ENCODE data around the gene PLA2G4E. TPM values are rescaled to one million over a fixed set of nuclear protein-coding genes. Genes with fewer than 3 reads are reported as not detected.

The PLA2G4E gene
- total RNA-seq, 1 experiment from 2014 or later, result not detected

- DNase-seq (ENCODE audit: low read depth), result peak; percentile 69
- in situ Hi-C loops (cut with HindIII; ENCODE audit: low pct_unique_long_range_greater_than_20kb, low sequenced_read_pairs), result no loop called here
Observed at GRCh38 chr15:41971089-41971894, 49.5 kb downstream of the PLA2G4E start.

GRCh38 chr15:41970456-41970855 is 50.4 kb downstream of the PLA2G4E start:
- DNase-seq (ENCODE audit: low read depth), result no peak
- in situ Hi-C loops (cut with HindIII; ENCODE audit: low pct_unique_long_range_greater_than_20kb, low sequenced_read_pairs), result no loop called here

GRCh38 chr15:41969851-41970431 is 50.9 kb downstream of the PLA2G4E start:
- in situ Hi-C loops (cut with HindIII; ENCODE audit: low pct_unique_long_range_greater_than_20kb, low sequenced_read_pairs), result no loop called here
- peak; percentile 26 for DNase-seq (ENCODE audit: low read depth)

GRCh38 chr15:41968701-41969100 is 52.1 kb downstream of the PLA2G4E start:
- in situ Hi-C loops (cut with HindIII; ENCODE audit: low pct_unique_long_range_greater_than_20kb, low sequenced_read_pairs), result no loop called here
- DNase-seq (ENCODE audit: low read depth), result no peak

- no peak for DNase-seq (ENCODE audit: low read depth)
- in situ Hi-C loops (cut with HindIII; ENCODE audit: low pct_unique_long_range_greater_than_20kb, low sequenced_read_pairs), result no loop called here
Observed at GRCh38 chr15:41967506-41968206, 53.2 kb downstream of the PLA2G4E start.

- in situ Hi-C loops (cut with HindIII; ENCODE audit: low pct_unique_long_range_greater_than_20kb, low sequenced_read_pairs), result no loop called here
- DNase-seq (ENCODE audit: low read depth), result no peak
Observed at GRCh38 chr15:41966920-41967465, 53.8 kb downstream of the PLA2G4E start.

GRCh38 chr15:41966414-41966812 is 54.4 kb downstream of the PLA2G4E start:
- DNase-seq (ENCODE audit: low read depth), result no peak
- in situ Hi-C loops (cut with HindIII; ENCODE audit: low pct_unique_long_range_greater_than_20kb, low sequenced_read_pairs), result no loop called here

DNA sequence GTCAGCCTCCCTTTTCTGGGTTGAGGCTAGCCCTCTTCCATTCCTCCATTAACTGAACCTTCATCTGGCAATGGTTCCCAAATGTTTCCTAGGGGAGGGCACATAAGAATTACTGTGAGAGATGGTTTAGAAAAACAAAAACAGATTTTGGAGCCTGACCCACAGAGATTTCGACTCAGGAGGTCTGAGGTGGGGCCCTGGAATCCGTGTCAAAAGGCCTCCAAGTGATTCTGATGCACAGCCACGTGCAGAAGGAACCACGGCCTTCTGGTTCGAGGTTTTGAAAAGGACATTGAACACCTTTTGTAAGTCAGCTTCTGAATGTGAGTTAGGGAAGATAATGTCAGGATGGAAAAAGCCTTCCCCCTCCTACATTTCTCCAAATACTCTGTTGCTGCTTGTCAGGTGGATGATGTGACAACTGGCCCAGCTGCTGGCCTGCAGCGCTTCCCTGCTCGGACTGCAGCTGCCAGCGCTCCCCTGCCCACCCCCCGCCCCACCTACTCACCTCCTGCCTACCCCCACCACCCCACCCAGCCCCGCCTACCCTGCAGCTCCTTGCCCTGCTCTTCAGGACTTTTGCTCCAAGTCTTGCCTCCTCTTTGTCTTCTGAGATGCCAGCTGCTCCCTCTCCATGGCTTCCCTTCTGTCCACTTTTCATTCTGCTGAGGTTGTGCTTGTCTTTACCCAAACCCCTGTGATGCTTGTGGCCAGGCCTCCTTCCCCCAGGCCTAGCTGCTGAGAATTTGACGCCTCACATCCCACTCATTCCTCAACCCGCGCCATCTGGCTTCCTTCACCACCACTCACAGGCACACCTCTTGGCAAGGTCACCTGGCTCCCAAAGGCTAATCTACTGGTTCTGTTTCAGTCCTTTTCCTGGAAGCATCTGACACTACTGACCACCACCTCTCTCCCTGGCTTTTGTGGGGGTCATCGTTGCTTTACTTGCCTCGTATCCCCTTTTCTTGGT is 55.1 kb downstream of the PLA2G4E start:
- DNase-seq (ENCODE audit: low read depth), result no peak
- in situ Hi-C loops (cut with HindIII; ENCODE audit: low pct_unique_long_range_greater_than_20kb, low sequenced_read_pairs), result no loop called here

GRCh38 chr15:41961595-41962202 is 59.1 kb downstream of the PLA2G4E start:
- in situ Hi-C loops (cut with HindIII; ENCODE audit: low pct_unique_long_range_greater_than_20kb, low sequenced_read_pairs), result no loop called here
- DNase-seq (ENCODE audit: low read depth), result peak; percentile 18

GRCh38 chr15:41961001-41961518 is 59.8 kb downstream of the PLA2G4E start:
- peak; percentile 59 for DNase-seq (ENCODE audit: low read depth)
- in situ Hi-C loops (cut with HindIII; ENCODE audit: low pct_unique_long_range_greater_than_20kb, low sequenced_read_pairs), result no loop called here

GRCh38 chr15:41958002-41958420 is 62.8 kb downstream of the PLA2G4E start:
- no peak for DNase-seq (ENCODE audit: low read depth)
- in situ Hi-C loops (cut with HindIII; ENCODE audit: low pct_unique_long_range_greater_than_20kb, low sequenced_read_pairs), result no loop called here

DNA sequence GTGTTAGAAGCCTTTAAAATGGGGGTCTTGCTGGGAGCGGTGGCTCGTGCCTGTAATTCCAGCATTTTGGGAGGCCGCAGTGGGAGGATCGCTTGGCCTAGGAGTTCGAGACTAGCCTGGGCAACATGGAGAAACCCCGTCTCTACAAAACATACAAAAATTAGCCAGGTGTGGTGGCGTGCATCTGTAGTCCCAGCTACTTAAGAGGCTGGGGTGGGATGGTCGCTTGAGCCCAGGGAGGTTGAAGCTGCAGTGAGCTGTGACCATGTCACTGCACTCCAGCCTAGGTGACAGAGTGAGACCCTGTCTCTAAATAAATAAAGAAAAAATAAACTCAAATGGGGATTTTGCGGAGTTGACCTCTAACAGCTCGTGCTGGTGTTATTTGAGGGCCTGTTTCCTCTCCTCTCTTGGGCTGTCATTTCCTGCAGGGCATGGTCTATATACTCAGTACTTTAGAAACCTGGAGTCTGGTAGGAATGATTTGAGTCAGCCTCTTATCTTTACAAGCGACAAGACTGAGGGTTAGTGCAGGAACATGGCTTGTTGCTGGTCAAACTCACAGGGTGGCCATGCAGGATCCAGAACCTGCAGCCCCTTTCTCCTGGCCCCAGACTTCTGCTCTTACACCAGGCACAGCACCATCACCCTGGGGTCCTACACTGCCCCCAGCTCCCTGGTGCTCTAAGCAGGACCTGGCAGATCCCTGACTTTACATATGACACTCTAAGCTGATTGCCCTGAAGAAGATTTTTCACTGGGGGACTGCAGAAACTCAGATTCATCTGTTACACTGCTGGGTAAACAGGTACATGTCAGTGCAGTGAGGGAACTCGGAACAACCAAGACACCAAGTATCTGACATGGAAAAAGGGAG is 63.6 kb downstream of the PLA2G4E start:
- in situ Hi-C loops (cut with HindIII; ENCODE audit: low pct_unique_long_range_greater_than_20kb, low sequenced_read_pairs), result no loop called here
- DNase-seq (ENCODE audit: low read depth), result no peak

DNA sequence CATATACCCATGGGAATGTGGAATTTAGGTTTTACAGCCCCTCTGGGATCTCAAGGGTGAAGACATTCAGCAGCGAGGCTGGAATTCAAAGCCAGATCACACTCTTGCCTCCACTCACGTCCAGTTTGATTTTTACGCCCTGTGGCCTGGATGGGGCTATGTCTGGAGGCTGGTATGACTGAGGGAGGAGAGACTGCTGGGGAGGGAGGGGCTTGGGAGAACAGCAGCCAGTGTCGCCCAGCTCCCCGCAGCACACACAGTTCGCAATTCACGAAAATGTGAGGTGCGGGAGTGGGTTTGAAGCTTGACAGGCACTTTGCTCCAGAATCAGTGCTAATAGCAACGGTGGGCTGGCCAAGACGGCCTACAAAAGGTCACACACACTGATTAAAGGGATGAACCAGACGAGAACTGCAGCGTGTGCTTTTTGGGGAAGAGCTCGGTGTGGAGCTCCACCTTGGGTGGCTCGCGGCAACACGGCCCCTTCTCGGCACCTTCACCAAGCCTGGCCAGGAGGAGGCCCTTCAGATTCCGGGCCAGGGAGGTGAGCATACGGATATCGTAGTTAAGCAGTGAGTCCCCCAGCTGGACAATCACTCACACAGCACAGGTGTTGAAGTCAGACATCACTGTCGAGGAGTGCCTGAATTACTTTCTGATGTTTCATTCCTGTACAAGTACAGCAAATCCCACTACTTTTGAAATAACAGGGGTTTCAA is 64.9 kb downstream of the PLA2G4E start:
- DNase-seq (ENCODE audit: low read depth), result no peak
- in situ Hi-C loops (cut with HindIII; ENCODE audit: low pct_unique_long_range_greater_than_20kb, low sequenced_read_pairs), result no loop called here

DNA sequence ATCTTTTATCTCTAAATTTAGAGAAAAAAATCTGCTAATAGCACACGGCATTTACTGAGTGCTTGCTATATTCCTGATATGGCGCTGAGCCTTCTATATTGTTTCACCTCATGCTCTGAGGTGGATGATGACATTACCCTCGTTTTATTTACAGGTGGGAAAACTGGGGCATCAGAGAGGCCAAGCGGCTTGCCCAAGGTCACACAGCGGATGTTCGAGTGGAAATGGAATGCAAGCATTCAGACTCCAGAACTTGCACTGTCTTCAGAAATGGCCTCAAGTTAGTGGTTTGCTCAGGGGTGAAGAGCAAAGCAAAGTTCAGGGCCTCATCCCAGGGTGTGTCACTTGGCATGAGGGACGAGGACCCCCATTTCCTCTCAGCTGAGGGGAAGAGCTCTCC is 65.7 kb downstream of the PLA2G4E start:
- in situ Hi-C loops (cut with HindIII; ENCODE audit: low pct_unique_long_range_greater_than_20kb, low sequenced_read_pairs), result no loop called here
- no peak for DNase-seq (ENCODE audit: low read depth)

DNA sequence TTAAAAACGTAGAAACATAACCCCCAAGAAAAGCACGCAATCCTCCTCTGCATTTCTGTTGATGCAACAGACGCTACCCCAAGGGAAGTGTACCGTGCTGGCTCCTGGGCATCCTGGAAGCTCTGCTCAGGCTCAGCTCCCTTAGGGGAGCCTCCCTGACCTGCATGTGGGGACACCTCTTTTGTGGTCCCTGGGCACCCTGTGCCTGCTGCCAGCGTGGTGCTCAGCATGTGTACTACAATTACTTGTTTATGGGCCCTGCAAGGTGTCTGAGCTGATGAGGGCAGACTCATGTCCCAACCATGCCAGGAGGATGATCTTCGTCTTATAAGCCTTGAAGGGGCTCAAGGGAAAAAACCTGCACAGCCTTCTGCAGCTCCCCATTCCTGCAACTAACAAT is 66.8 kb downstream of the PLA2G4E start:
- DNase-seq (ENCODE audit: low read depth), result no peak
- in situ Hi-C loops (cut with HindIII; ENCODE audit: low pct_unique_long_range_greater_than_20kb, low sequenced_read_pairs), result no loop called here

GRCh38 chr15:41952013-41952563 is 68.8 kb downstream of the PLA2G4E start:
- in situ Hi-C loops (cut with HindIII; ENCODE audit: low pct_unique_long_range_greater_than_20kb, low sequenced_read_pairs), result no loop called here
- DNase-seq (ENCODE audit: low read depth), result no peak

Measured in Caki2 (cell line).